Measurements from ENCODE around the gene GALNT2. TPM values are rescaled to one million over a fixed set of nuclear protein-coding genes. Genes with fewer than 3 reads are reported as not detected.

The GALNT2 gene
- total RNA-seq, 1 donor from 2014 or later = 49.8 TPM

DNA sequence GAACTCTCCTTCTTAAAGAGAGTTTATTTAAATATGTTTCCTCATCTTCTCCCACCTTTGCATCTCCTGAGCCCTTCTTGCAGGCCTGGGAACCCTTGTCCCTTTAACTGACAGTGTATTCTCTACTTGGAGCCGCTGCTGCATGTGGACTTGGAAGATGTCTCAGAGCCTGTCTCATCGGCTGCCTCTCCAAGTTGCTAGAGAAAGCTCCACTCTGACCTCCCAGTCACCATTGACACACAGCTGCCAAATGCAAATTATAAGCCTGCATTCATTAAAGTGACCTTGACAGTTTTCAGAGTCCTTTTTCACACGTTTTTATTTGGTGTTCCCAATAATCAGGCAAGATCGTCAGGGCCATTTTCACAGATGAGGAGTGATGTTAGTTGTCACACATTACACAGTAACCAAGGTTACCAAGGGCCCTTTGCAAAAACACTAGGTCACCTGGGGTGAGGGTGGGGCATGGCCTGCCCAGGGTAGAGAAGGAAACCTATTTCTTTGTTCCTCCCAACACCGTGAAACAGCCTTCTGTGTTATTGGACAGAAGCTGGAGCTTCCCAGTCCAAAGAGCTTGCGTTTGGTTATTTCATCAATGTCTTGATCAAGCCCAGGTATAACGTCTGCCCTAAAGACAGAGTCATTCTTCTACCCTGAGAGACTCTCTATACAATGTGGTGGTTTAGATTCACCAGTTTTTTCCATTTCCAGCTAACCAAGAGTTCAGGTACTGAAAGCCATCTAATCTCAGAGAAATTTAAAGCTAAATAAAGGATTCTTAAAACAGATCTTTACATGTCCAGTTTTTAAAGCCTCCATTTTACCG, 164.1 kb downstream of the GALNT2 start:
- DNase-seq (ENCODE audit: low read depth in 2 of 2) = no peak

DNA sequence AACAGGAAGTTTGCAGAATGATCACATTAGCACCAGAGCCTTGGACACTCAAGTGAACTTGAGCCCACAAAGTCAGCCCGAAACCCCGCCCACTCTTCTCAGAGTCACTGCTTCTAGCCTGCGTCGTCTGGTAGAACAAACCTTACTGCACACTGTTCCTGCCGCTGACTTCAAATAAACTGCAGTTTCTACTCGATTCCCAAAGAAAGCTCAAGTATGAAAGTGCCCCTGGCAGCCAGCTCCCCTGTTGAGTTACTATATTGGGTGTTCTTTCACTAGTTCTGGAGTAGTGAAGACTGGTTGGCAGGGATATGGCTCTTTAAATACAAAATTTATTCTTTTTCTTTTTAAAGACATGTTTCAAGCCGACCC, 164.7 kb downstream of the GALNT2 start:
- no peak for DNase-seq (ENCODE audit: low read depth in 2 of 2)

DNA sequence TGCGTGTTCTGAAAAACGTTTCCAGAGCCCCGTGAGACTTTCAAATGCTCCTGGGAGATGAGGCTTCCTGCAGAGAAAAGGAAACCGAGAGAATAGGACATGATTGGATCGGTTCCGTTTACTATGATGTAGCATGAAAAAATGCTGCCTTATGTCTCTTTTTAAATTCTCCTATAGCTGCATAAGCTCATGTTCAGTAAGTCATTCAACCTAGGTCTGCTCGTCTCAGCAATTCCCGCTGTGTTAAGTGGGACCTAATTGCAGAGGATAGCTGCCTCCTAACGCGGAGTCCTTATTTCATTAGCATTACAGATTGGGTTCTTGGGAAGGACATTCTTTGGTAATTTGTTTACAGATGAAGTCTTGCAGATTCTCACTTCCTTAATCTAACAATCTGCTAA, 165.3 kb downstream of the GALNT2 start:
- no peak for DNase-seq (ENCODE audit: low read depth in 2 of 2)

DNA sequence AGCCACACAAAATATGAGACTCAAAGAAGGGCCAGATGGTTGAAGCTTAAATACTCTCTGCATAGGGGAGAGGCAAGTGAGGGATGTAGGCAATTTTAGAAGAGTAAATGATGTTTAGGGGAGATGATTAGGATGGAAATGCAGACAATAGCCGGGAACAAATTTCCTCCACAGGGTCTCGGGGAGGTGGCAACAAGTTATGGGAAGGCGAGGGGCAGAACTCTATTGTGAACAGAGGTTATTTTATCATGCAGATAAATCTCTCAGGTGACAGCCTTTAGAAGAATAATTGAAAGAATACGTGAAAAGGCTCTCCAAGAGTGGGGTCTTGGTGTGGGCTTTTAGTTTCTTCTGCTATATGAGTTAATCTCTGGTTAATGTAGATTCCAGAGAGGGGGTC, 166.7 kb downstream of the GALNT2 start:
- DNase-seq (ENCODE audit: low read depth in 2 of 2) = no peak

DNA sequence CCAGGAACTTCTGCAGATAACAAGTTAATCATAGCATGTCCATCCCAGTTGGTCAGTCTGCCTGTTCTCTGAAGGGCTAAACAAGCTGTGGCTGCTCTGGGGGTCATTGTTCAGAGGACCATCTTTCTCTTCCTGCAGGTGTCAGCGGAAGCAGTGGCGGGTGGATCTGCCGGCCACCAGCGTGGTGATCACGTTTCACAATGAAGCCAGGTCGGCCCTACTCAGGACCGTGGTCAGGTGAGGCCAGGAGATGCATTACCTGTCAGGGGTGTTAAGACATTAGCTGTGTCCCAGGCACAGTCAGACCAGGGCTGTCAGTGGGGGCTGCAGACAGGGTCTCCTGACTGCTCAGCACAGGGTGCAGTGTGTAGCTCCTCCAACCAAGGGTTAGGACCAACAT, 168.8 kb downstream of the GALNT2 start:
- no peak for DNase-seq (ENCODE audit: low read depth in 2 of 2)

DNA sequence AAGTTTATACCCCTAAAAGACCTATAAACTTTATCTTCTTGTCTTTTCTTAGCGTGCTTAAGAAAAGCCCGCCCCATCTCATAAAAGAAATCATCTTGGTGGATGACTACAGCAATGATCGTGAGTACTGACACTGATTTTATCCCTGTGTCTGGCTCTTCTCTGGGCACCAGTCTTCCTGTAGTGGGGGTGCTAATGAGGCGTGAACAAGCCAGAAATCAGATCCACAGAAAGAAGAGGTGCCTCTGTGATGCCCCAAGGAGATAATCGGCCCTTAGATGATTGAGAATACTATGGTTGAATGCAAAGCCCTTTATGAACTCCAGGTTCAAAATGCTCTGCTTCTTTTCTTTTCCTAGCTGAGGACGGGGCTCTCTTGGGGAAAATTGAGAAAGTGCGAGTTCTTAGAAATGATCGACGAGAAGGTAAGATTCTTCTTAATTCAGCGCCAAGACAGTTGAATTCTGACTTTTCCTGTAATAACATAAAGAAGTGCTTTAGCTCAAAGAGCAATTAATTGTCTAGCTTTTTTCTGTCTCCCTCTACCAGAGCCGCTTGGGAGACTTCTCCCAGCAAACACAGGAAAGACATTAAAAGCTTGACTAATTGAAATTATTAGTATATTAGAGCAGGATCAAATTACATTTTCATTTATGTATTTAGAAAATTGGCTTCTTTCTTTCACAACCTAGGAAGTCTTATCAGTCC, 169.4 kb downstream of the GALNT2 start:
- no peak for DNase-seq (ENCODE audit: low read depth in 2 of 2)

DNA sequence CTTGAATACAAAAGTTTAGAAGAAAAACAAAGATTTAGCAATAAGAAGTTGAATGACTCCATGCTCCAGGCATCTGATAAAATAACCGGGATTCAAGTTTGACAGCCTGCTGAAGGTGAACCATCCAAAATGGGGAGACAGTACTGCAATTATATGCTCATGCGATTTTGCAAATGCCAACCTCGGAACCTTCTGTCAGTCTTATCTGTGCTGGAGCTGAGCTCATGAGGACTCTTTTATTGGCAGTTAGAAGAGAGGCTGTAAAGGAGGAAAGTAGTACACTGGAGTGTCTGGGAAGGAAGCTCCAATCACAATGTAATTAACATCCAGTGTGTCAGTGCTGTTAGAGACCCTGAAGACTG, 170.0 kb downstream of the GALNT2 start:
- DNase-seq (ENCODE audit: low read depth in 2 of 2) = no peak

DNA sequence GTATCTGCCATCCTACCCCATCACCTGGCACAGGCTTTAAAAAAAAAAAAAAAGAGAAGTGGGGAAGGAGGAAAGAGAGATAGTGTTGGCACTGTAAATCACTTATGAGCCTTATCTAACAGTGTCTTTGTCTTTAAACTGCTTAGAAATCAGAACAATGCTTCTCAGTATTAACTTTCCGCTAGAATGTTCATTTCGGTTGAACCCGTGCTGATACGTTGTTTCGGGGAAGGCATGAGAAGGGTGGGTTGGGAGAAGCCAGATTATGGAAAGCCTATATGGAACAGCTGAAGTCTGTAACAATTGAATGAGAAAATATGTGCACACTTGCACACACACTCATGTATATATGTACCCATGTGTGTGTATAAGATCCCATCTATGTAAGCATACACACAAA, 170.8 kb downstream of the GALNT2 start:
- DNase-seq (ENCODE audit: low read depth in 2 of 2) = no peak

DNA sequence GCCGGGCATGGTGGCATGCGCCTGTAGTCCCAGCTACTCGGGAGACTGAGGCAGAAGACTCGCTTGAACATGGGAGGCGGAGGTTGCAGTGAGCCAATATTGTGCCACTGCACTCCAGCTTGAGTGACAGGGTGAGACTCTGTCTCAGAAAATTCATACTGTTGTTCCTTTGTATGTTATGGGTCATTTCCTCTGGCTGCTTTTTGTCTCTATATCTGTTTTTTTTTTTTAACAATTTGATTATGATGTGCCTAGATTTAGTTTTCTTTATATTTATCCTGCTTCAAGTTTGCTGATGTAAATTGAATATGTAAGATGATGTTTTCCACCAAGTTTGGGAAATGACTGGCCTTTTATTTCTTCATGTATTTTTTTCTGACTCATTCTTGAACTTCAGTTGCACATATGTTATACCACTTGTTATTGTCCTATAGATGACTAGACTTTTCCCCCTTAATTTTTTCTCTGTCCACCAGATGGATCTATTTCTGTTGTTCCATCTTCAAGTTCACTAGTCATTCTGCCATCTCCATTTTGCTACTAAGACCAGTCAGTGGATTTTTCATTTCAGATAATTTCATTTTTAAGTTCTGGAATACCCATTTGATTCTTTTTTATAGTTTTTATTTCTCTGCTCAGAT, 173.5 kb downstream of the GALNT2 start:
- peak in 1 of 2 donors; percentile 17 for DNase-seq (ENCODE audit: low read depth in 2 of 2)

DNA sequence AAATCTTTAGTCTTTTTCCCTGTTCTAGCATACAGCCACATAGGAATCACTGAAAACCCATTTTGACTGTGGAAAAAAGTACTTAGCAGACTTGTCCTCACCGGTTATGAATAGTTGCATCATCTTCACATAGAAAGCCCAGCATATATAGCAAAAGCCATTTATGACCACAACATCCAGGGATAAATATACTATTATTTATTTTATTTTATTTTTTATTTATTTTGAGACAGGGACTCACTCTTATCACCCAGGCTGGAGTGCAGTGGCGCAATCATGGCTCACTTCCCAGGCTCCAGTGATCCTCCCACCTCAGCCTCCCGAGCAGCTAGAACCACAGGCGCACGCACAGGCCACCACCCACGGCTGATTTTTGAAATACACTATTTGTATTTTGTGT, 175.3 kb downstream of the GALNT2 start:
- no peak for DNase-seq (ENCODE audit: low read depth in 2 of 2)

DNA sequence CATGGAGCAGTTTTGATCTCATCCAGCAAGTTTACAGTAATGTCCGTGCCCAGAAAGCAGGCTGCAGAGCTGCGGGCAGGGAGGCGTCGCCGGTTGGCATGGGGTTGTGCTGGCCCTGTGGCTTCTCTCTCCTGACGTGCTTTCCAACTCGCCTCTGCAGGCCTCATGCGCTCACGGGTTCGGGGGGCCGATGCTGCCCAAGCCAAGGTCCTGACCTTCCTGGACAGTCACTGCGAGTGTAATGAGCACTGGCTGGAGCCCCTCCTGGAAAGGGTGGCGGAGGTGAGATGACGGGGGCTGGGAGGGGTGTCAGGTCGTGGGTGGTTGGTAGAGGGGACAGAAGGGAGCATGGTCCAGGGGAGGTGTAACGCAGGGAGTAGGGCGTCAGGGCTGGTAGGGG, 176.1 kb downstream of the GALNT2 start:
- DNase-seq (ENCODE audit: low read depth in 2 of 2) = no peak

DNA sequence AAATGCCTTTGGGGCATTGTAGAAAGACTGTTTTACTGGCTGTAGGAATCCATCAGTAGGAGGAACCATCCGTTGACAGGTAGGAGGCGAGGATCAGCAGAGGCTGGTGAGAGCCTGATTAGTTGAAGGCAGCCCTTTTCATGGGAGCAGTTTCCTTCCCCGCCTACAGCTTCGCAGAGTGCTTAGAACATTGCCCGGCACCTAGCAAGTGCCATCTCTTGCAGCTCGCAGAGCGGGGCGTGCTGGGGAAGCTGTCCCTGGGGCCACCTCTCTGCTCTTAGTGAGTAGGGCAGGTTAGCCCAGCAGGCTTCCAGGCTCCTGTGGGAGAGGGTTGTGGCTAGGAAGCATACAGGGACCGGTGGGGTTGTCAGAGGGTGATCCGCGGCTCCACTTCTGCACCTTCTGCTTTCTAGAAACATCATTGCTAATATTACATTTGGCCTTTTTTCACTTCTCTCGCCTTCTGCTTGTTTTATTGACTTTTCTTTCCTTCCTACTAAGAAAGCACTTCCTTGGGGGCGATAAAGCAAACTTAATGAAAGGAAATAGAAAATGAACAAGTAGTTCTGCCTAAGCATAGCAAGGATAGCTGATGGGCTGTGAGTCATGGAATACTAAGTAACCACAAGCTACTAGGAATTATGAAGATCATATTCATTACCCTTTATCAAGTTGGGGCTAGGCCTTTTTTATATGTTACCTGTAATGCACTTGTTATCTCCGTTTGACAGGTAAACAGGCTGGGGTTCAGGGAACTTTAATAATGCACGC, 176.7 kb downstream of the GALNT2 start:
- peak in 1 of 2 donors; percentile 33 for DNase-seq (ENCODE audit: low read depth in 2 of 2)

DNA sequence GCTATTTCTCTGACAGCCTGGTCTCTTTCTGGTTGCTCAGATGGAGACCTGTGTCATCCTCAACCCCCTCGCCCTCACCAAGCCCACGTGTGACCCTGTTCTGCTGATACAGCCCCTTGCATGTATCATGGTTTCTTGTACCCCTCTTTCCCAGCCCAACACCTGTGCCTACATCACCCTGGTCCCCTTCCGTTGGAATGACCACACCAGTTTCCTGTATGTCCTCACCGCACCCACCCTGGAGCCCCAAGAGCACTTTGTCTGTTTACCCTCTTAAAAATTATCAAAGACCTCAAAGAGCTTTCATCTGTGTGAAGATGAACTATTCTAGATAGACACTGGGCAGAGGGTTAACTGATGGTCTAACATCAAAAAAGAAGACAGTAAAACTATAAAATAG, 179.5 kb downstream of the GALNT2 start:
- no peak for DNase-seq (ENCODE audit: low read depth in 2 of 2)

DNA sequence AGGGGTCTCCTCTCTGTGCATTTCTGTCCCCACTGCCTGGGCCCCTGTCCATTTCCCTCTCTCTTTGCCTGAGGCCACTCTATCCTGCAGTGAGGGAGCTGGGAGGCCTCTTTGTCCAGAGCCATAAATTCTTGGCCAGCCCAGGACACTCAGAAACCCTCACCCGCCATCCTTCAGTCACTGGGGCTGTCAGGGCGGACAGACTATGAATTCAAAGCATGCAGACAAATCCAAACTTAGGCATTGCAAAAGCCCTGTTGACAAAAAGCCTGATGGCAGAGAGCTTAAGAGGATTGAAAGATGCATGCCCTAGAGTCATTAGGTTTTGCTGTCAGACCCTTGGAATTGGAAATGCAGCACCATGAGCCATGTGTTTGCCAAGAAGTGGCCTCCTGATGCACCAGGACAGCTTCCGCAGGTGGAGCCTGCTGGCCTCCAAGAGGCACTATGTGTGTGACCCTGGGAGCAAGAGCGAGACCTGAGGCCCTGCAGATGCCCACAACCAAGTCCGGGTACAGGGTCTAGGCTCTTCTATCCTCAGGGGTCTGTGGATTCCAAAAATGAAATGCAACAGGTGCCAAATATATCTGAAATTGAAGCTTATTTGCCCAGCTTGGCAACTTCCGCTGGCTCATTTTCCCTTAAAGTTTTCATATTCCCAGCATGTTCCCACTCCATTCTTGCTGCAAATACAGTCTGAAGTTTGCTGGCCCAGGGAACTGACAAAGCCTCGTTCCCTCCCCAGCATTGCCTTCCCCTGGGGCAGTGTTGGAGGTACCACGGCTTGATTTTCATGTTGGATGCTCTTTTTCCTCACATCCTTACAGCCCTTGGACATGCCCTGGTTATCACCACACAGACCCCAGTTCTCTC, 181.2 kb downstream of the GALNT2 start:
- no peak for DNase-seq (ENCODE audit: low read depth in 2 of 2)

DNA sequence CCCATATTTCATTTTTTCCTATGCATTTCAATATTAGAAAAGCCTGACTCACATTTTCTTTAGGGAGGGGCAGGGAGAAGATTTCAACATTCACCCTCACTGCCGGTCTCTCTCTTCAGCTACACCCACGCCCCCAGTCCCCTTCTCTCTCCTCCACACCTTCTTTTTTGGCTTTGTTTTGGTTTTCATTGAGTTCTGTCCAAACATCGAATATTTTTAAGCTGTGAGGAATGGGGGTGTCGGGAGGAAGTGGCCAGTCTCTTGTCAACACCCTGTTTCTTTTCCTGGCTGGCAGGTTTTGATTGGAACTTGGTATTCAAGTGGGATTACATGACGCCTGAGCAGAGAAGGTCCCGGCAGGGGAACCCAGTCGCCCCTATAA, 181.8 kb downstream of the GALNT2 start:
- no peak for DNase-seq (ENCODE audit: low read depth in 2 of 2)

DNA sequence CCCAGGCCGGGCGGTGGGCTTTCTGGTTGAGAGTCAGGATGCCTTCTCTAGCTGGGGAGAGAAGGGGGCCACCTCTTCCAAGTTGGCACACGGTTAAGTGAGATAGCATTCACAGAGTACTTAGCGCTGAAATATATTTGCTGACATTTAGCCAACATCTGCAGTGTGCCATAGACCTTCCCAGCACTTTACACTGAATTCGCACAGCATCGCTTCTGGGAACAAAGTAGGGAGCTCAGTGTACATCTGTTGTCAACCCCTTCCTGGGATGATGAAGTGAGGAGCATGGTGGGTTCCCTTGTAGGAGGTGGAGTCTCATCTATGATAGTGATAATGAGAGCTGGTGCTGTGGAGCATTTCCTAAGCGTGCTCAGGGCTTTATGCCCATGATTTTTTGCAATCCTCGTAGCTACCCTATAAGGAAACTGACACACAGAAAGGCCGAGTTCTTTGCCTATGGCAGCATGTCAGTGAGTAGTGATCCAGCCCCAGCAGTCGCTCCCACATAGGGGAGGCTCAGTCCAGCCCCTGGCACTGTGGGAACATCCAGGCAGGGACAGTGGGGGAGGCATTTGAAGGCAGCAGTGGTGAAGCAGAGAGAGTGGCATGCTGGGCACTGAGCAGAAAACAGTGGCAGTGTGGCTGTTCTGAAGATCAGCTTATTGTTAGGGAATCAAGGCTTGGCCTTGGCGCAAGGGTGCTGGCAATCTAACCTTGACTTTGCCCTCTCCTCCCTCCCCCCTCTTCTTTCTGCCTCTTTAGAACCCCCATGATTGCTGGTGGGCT, 182.8 kb downstream of the GALNT2 start:
- DNase-seq (ENCODE audit: low read depth in 2 of 2) = no peak

DNA sequence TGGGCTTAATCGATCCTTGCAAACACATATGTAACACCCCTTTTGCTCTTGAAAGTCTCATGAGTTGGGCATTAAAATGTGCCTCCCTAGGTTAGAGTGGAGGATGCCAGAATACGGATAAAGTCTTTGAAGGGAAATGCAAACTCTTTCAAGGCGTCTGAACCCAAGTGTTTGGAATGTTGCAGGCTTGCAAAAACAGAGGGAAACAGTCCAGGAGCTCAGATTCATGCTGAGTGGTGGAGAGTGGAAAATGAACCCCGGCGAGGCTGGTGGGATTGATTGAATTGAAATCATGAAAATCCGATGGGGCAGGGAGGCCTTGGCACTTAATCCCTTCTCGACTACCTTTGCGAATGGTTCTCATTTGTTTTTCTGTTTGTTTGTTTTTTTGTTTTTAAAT, 183.6 kb downstream of the GALNT2 start:
- no peak for DNase-seq (ENCODE audit: low read depth in 2 of 2)

DNA sequence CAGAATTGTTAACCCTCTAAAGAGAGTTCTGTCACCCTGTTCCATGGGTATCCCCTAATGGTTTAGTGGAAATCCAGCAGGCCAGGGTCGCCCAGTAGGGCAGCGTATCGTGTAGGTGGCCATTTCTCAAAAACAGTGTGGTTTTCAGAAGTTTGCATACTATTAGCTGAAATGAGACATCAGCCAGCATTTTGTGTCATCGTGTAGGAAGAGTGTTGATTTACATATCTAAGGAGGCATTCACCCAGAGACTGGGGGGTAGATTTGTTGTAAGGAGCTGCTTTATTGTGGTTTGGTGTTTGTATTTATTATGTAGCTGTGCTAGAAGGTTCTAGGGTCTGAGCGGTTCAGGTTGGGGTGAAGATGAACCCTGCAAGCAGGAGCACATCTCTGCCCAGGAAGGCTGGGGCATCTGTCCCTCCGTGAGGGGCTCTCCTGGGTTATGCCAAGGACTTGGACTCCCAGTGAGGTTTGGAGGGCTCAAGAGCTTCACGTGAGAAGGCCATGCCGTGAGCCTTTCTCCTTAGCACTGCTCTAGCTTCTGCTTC, 184.7 kb downstream of the GALNT2 start:
- DNase-seq (ENCODE audit: low read depth in 2 of 2) = no peak

DNA sequence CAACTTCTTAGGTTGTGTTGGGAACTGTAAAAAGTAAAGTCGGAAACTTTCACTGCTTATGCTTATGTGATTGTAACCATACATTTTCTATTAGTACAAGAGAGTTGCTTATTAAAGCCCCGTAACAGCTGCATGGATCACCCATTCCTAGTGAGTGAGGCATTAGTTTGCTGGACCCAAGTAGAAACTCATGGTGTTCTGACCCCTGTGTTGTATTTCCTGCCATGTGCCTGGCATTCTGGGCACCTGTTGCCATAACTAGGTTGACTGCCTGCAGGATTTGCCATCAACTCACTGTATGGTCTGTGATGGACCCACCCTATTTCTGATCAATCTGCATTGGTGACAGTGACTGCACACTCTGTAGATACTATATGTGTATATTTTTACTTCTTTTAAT, 186.1 kb downstream of the GALNT2 start:
- DNase-seq (ENCODE audit: low read depth in 2 of 2) = no peak

DNA sequence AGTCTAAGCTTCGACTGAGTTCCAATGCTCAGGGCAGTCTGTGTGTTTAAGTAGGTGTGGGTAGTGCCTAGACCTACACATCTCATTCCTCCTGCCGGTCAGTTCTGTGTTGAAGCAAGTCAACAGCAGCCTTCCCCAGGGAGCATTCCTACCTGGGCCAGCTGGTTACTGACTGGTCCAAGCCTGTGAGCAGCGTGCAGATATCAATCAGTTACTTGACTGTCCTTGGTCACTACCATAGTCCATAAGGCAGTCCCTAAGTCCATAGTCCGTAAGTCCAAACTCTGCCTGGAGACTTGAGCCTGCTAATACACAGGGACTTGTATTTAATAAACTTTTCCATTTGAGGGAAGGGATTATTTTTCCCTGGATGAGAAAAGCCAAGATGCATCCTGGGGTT, 187.2 kb downstream of the GALNT2 start:
- no peak for DNase-seq (ENCODE audit: low read depth in 2 of 2)
